HG02759 (cell line): ENCODE results near the gene MYT1.
"Not testable (repeated sequence)": the region's sequence is repeated elsewhere in the genome, so short reads cannot be mapped to it uniquely, and the experiment has no call there.

Experiments used
- ATAC-seq: cut with Tn5 transposase; IDR thresholded peaks from one replicate; pipeline ENCODE4 v1.9.1; 2021; ENCODE audit warnings: mild to moderate bottlenecking, moderate library complexity; ENCODE audit not compliant: unreplicated experiment

Gene MYT1

DNA sequence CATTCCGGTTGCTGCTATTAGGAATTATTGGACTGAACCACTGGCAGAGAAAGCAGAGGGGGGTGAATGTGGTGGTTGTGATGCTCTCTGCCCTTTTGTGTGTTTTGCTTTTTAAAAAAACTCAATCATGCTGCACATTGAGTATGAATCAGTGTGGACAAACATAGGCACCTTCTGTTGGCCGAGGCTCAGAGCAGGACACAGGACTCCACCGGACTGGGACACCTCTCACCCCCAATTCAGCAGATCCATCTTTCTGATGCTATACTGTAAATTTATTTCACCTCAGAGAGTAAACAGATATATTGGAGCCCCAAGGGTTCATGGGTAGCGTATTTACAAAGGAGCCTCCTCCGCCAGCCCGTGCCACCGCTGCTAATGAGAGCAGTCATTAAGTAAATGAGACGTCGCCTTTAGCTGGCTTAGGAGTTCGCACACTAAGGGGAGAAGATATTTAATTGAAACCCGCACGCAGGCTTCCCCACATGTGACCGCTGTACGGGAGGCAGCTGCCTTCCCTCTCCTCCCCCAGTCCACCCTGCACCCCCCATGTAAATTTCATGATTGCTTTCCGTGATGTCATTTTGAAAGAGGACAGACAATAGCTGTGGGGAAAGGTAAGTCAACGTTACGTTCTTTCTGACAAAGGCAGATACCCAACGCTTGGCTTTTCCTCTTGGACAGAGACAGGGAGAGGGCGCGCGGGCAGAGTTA, at the start of gene MYT1:
TSS of gene MYT1 (plus strand) at position 330 of the 714 bp plus-strand sequence. CDS start 34,410 bp downstream, outside the sequence.
- no peak for ATAC-seq

DNA sequence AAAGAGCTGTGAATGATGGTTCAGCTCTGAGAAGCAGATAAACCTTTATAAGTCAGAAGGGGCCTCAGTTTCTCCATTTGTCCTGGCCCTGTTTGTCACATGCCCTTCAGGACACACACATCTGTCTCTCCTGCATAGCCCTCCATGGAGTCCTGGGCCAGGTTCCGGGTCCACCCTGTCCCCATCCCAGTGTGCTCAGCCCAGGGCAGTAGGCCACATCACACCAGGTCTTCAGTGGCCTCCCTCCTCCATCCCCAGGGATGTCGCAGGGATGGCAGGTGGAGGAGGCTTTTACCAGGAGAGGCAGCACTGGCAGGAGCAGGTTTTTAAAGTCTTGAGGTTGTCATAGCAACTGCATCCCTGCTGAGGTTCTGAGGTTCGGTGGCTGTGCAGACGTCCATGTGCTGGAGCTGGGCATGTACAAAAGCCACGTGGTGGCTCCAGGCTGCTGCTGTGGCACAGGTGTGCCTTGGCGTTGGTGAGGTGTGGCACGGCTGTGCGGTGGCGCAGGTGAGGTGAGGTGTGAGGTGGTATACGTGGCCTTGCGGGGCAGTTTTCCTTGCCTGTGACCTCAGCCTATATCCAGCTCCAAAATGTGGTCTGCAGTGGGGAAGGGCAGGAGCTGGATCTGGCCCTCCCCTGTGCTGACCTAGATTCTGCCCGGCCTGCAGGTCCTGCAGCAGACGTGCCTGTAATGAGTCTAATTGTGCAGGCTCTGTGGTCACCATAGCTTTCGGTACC, 48.9 kb upstream of the MYT1 start:
- no peak for ATAC-seq

DNA sequence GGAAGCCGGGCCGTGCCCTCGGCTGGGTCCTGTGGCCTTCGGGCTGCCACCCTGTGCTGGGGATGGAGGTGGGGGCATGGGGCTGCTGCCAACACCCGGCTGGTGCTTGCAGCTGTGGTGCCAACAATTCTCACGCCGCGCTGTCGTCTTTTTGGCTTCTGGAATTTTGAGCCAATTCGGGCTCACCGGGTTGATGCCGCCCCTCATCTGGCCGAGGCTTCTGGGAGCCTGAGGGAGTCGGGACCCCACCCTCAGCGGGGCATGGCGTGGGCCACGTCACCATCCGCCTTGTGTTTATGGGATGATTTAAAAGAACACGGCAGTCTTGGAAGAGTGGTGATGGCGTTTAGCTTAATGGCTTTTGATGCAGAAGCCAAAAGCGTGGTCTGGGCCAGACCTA, 48.2 kb upstream of the MYT1 start:
- no peak for ATAC-seq

DNA sequence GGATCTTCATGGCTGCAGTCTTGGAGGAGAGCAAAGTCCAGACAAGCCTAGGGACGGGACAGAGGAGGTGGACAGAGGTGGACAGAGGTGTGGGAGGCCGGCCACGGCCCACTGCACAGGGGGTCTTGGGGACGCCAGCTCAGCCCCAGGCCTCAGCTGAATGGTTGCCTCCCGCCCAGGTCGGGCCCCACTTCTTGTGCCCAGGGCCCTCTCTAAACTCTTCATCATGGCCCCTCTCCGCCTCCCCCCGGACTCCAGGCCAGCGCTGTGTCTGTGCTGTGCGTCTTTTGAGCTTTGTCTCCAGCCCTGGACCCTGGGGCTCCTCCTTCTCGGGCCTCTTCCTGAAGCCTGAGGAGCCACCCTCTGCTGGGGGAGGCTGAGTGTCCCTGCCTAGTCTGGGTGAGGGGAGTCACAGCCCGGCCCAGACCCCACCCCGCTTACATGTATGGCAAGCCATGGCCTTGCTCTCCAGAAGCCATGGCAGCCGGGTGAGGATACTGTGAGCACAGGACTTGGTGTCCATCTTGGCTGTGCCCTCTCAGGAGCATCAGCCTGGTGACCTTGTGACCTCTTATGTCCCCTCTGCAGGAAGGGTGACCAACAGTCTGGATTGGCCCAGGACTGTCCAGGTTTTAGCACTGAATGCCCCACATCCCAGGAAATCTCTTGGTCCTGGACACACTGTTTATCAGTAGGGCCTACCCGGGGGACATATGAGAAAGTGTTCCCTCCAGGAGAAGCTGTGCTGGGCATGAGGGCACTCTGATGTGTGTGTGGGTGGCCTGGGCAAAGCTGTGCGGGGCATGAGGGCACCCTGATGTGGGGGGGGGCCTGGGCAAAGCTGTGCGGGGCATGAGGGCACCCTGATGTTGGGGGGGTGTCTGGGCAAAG, 47.5 kb upstream of the MYT1 start:
- ATAC-seq = no peak

DNA sequence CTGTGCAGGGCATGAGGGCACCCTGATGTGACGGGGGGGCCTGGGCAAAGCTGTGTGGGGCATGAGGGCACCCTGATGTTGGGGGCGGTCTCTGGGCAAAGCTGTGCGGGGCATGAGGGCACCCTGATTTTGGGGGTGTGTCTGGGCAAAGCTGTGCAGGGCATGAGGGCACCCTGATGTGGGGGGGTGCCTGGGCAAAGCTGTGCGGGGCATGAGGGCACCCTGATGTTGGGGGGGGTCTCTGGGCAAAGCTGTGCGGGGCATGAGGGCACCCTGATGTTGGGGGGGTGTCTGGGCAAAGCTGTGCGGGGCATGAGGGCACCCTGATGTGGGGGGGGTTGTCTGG, 46.8 kb upstream of the MYT1 start:
- not testable (repeated sequence) for ATAC-seq

DNA sequence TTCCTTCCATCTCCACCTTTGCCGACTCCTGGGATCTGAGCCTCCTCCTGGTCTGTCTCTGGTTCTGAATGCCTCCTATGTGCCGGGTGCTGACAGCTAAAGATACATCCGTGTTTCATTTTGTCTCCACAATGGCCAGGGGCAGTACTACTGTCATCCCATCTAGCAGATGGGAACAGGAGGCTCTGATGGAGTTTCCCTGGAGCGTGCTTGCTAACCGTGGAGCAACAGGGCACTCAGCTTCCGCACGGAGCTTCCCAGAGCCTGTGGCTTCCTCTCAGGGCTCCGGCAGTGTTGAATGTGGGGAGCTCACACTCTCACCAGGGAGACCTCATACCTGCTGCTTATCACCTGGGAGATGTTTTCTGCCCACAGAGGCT, 45.0 kb upstream of the MYT1 start:
- no peak for ATAC-seq

DNA sequence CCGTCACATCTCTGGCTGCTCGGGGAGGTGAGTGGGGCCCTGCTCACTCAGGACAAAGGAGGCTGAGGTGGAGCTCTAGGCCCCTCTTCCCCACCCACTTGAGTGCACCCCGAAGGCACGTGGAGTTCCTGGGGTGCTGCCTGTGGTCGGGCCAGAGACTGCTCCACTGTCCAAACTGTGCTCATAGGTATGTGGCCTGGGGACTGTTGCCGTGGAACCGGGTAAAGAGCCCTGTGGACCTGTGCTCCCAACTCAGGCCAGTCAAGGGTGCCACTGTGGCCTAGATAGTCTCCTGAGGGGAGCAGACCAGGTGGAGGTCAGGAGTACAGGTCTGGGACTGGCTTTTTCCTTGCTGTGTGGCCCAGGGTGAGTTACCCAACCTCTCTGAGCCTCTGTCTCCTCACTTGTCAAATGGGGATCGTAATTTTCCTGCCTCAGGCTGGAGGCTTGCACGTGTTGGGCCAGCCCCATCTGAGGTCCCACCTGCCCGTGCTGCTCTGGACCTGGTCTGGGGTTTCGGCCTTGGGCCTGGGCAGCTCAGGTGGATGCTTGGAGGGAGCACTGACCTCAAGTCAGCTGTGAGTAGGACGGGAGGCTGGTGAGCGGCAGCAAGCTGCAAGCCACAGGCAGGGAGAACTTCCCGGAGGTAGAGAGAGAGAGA, 44.4 kb upstream of the MYT1 start:
- no peak for ATAC-seq

DNA sequence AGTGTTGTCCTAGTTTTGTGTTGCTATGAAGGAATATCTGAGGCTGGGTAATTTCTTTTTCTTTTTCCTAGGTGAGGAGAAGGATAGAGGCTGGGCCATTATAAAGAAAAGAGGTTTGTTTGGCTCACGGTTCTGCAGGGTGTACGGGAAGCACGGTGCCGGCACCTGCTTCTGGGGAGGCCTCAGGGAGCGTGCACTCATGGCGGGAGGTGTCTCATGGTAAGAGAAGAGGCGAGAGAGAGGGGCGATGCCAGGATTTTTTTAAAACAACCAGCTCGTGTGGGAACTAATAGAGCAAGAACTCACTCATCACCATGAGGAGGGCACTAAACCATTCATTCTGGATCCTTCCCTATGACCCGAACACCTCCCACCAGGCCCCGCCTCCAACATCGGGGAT, 42.7 kb upstream of the MYT1 start:
- ATAC-seq = no peak

DNA sequence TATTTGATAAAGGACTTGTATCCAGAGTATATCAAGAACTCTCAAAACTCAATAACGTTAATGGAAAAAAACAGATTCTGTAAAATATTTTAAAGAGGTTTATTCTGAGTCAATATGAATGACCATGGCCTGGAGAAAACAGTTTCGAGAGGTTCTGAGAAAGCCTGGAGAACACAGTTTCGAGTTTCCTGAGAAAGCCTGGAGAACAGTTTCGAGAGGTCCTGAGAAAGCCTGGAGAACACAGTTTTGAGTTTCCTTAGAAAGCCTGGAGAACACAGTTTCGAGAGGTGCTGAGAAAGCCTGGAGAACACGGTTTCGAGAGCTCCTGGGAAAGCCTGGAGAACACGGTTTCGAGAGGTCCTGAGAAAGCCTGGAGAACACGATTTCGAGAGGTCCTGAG, 41.3 kb upstream of the MYT1 start:
- ATAC-seq = not testable (repeated sequence)

DNA sequence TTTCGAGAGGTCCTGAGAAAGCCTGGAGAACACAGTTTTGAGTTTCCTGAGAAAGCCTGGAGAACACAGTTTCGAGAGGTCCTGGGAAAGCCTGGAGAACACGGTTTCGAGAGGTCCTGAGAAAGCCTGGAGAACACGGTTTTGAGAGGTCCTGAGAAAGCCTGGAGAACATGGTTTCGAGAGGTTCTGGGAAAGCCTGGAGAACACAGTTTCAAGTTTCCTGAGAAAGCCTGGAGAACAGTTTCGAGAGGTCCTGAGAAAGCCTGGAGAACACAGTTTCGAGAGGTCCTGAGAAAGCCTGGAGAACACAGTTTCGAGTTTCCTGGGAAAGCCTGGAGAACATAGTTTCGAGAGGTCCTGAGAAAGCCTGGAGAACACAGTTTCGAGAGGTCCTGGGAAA, 40.7 kb upstream of the MYT1 start:
- not testable (repeated sequence) for ATAC-seq

DNA sequence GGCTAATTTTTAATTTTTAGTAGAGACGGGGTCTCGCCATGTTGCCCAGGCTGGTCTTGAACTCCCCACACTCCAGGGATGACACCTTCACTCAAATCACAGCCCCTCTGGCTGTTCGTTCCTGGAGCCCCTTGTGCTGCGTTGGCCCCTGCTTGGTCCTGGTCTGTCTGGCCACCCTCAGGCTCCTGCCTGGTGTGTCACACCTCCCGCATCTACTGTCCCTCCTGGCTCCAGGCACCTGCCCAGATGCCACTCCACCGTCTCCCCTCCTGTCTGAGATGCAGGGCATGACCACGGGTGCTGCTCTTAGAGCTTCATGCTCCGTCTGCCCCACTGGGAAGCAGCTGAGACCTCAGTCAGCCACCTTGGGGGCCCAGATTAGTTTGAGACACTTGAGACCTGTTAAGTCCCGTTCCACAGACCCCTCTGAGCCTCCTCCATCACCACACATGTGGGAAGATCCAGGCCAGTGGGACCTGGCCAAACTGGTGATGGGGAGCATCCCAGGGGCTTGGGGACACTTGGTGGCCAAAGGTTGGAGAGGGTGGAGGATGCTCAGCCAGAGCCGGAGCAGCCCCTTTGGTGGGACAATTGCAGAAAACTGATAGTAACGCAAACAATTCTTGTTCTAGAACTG, 35.0 kb upstream of the MYT1 start:
- ATAC-seq = no peak

DNA sequence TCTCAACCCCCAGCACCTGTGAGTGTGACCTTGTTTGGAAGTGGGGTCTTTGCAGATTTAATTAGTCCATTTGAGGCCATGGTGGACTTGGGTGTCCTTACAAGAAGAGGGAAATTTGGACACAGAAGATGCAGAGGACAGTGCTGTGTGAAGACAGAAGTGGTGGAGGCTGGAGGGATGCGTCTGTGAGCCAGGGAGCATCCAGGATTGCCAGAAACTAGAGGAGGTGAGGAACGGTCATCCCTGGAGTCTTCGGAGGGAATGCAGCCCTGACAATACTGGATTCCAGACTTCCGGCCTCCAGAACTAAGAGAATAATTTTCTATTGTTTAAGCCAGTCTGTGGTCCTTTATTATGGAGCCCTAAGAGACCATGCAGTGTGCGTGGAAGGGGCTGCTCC, 34.0 kb upstream of the MYT1 start:
- ATAC-seq = no peak

DNA sequence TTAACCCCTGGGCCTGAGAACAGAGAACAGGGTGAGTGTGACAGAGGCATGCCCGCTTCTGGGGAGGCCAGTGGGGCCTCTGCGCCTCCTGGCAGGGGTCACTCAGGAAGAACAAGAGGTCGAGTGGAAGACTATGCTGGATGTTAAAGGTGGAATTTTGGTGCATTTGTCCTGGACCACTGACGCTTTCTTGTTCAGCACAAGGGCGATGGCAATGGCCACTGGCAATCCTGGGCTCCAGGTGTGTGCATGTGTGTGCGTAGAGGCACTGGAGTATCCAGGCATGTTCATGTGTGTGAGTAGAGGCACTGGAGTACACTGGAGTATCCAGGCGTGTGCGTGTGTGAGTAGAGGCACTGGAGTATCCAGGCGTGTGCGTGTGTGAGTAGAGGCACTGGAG, 33.4 kb upstream of the MYT1 start:
- no peak for ATAC-seq

DNA sequence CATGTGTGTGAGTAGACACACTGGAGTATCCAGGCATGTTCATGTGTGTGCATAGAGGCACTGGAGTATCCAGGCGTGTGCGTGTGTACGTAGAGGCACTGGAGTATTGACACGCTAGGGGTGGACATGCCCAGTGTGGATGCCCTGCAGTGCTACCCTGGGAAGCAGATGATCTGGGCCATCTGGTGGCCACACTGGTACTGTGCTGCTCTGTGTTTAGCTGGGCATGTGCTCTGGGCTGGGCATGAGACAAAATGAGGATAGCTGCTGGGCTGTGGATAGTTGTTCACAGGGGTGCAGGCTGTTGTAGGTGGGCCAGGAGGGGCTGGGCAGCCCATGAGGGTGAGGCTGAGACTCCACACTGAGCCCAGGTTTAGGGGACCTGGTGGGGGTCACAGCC, 32.8 kb upstream of the MYT1 start:
- no peak for ATAC-seq

DNA sequence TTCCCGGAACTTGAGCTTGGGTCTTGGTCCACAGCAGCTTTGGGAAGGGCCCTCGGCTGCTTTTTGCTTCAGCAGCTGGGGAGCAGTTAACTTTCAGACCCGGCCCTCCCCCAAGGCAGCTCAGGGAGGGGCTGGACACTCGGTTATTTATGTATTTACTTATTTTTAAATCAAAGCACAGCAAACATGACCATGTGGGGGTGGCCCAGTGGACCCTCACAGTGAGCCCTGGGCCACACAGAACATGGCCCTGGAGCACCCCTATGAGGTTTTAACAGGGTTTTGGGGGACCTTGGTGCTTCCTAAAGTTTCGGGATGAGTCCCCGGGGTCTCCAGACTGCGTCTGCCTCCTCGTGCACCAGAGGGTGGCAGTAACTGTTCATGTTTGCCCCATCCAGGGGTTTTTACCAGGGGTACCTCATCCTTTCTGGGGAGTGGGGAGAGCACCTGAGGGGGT, 30.3 kb upstream of the MYT1 start:
- no peak for ATAC-seq

DNA sequence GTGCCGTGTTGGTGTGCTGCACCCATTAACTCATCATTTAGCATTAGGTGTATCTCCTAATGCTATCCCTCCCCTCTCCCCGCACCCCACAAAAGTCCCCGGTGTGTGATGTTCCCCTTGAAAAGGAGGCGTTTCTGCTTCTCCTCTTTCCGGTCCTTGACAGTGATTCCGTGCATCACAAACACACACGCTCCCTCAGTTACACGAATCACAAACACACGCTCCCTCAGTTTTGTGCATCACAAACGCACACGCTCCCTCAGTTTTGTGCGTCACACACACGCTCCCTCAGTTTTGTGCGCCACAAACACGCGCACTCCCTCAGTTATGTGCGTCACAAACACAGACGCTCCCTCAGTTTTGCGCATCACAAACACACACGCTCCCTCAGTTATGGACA, 29.5 kb upstream of the MYT1 start:
- ATAC-seq = not testable (repeated sequence)

DNA sequence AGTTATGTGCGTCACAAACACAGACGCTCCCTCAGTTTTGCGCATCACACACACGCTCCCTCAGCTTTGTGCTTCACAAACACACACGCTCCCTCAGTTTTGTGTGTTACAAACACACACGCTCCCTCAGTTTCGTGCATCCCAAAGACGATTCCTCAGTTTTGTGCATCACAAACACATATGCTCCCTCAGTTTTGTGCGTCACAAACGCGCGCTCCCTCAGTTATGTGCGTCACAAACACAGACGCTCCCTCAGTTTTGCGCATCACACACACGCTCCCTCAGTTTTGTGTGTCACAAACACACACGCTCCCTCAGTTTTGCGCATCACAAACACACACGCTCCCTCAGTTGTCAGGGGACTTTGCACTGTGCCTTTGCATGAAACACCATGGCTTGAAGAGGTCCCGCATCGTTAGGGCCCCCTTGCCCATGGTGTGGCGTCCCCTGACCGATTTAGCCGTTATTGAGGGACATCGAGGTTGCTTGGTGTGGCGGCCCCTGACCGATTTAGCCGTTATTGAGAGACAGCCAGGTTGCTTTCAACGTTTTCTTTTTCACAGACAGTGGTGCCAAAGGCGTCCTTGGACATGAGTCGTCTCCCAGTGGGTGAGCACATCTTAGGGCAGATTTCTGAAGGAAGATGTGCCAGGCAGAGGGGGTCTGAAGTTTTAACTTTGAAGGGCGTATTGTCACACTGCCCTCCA, 28.1 kb upstream of the MYT1 start:
- no peak for ATAC-seq

DNA sequence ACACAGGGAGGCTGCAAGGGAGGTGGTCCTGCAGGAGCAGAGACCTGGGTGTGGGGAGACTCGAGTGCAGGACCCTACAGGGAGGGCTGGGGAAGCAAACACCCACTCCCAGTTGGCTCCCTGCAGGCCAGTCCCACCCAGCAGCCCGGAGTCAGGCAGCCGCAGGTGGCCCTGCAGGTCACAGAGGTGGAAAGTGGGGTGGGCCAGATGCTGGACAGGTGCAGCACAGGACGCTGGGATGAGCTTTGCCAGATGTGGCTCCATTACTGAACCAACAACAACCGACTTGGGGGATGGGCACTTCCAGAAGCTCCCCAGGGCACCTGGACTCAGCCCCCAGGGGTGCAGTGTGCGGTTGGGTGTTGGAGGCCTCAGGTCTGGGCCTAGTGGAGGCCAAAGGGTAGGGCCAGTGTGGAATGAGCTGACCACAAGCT, 26.6 kb upstream of the MYT1 start:
- no peak for ATAC-seq

DNA sequence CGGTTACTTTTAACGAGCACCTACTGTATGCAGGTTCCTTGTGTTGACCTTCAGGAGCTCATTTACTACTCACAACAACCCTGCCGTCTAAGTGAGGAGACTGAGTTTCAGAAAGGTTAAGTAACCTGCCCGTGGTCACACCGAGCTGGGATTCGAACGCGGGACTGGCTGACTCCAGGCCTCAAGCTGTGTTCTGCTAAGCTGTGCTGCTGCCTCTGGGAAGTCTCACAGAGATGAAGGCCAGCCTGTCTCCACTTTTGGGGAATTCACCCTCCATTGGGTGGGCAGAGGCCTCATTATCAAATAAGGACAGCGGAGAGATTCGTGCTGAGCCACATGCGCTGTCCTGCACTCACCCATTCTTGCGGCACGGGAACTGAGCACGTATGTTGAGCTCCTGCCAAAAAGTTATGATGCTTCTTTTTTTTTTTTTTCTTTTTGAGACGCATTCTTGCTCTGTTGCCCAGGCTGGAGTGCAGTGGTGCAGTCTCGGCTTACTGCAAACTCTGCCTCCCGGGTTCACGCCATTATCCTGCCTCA, 25.9 kb upstream of the MYT1 start:
- no peak for ATAC-seq
